HepG2 (cell line): ENCODE results near the gene NOS1AP. TPM values are rescaled to one million over a fixed set of nuclear protein-coding genes. Genes with fewer than 3 reads are reported as not detected.

Experiments used
- ATAC-seq: fragments of 200-7000 bp; cut with Tn5 transposase; 3 replicates; pipeline ENCODE4 v1.9.1; 2020; ENCODE audit warnings: mild to moderate bottlenecking, moderate library complexity
- BruUV-seq: library from RNA; stranded (reverse); fragments of 400-500 nt; replicated peaks from 2 replicates; lab custom pipeline; 2021; lab: Mats Ljungman, UMichigan
- CTCF ChIA-PET: fragments of 300-600 bp; formaldehyde crosslinking; extraction: SDS; loops from one replicate; lab custom pipeline; 2021; ENCODE audit warnings: low total read pairs, inconsistent platforms, low intra/inter-chr PET ratio; lab: Yijun Ruan, JAX
- POLR2A ChIA-PET: fragments of 350-600 bp; sonication (Branson Sonifier 250); formaldehyde crosslinking; loops from one replicate; lab custom pipeline; 2020; ENCODE audit warnings: antibody characterized with exemption, inconsistent platforms; lab: Yijun Ruan, JAX
- DNase-seq: peaks from one replicate; pipeline ENCODE4 v3.0.0-alpha.2; 2015; ENCODE audit warnings: low spot score
- FAIRE-seq: peaks from 3 replicates; lab custom pipeline; 2011; peaks lifted over from hg19 to GRCh38; lab: Jason Lieb, UNC
- H2AFZ ChIP-seq: one replicate; pipeline ENCODE4 v1.6.1; 2011; ENCODE audit warnings: low read length, inconsistent platforms
- H3K27ac ChIP-seq: fragments of 300-600 bp; 3 replicates; pipeline ENCODE4 v1.8.0; 2011; ENCODE audit warnings: mixed run types, mild to moderate bottlenecking, mixed read lengths, low read length, inconsistent platforms; ENCODE audit not compliant: insufficient read depth; ENCODE audit errors: extremely low read length
- H3K27me3 ChIP-seq, 2 experiments: fragments of 200-600 bp in 1 of 2; 2 replicates in 1 of 2; 3 replicates in 1 of 2; pipeline versions ENCODE4 v1.6.0 to v1.8.0; 2011; ENCODE audit warnings: low read length in 2 of 2, mild to moderate bottlenecking in 2 of 2, moderate library complexity in 2 of 2, inconsistent platforms in 1 of 2; ENCODE audit not compliant: insufficient read depth in 2 of 2, control insufficient read depth in 1 of 2
- H3K36me3 ChIP-seq, 2 experiments: fragments of 200-600 bp in 1 of 2; replicated peaks in 1 of 2; 2 replicates in 1 of 2; 3 replicates in 1 of 2; pipeline versions ENCODE4 v1.5.1 to v1.8.0; 2011; ENCODE audit warnings: low read length in 2 of 2, inconsistent platforms in 1 of 2; ENCODE audit not compliant: insufficient read depth in 2 of 2, control insufficient read depth in 1 of 2
- H3K4me1 ChIP-seq: 2 replicates; pipeline ENCODE4 v1.5.1; 2012; ENCODE audit warnings: low read length, inconsistent platforms; ENCODE audit not compliant: insufficient read depth
- H3K4me2 ChIP-seq: 2 replicates; pipeline ENCODE4 v1.6.0; 2011; ENCODE audit warnings: low read depth, low read length, inconsistent platforms
- H3K4me3 ChIP-seq, 3 experiments: fragments of 200-600 bp in 1 of 3; sonication (generic), shearing (Covaris generic) in 1 of 3; replicated peaks in 1 of 3; 2 replicates each; pipeline ENCODE4 v1.5.1; 2011 to 2016; ENCODE audit warnings: low read length in 3 of 3, inconsistent platforms in 2 of 3, low read depth in 2 of 3, mild to moderate bottlenecking in 2 of 3, control low read depth in 1 of 3, mixed read lengths in 1 of 3; ENCODE audit not compliant: insufficient read depth in 1 of 3
- H3K79me2 ChIP-seq: one replicate; pipeline ENCODE4 v1.6.1; 2011; ENCODE audit warnings: low read length, inconsistent platforms; ENCODE audit not compliant: insufficient read depth
- H3K9ac ChIP-seq: 2 replicates; pipeline ENCODE4 v1.6.0; 2011; ENCODE audit warnings: mild to moderate bottlenecking, low read depth, low read length, inconsistent platforms; ENCODE audit not compliant: insufficient read depth
- H3K9me3 ChIP-seq: 2 replicates; pipeline ENCODE4 v1.5.1; 2012; ENCODE audit warnings: mild to moderate bottlenecking, low read length
- H4K20me1 ChIP-seq: 2 replicates; pipeline ENCODE4 v1.6.0; 2011; ENCODE audit warnings: inconsistent platforms, mild to moderate bottlenecking, low read length, moderate library complexity; ENCODE audit not compliant: insufficient read depth
- AHR ChIP-seq: IDR thresholded peaks from 2 replicates; pipeline ENCODE4 v1.6.1; 2018; ENCODE audit warnings: missing genetic modification reagents, missing compliant biosample characterization
- BORCS8-MEF2B ChIP-seq: sonication (generic); formaldehyde crosslinking; IDR thresholded peaks from 2 replicates; pipeline ENCODE4 v1.8.0; 2022; ENCODE audit warnings: mild to moderate bottlenecking, missing genetic modification reagents
- NONO ChIP-seq, 2 experiments: fragments of 450-650 bp in 1 of 2; sonication (generic) in 1 of 2; formaldehyde crosslinking in 1 of 2; IDR thresholded peaks in 1 of 2; conservative IDR thresholded peaks in 1 of 2; 2 replicates each; pipeline versions ENCODE4 v1.6.1 to v1.8.0; 2017 to 2022; ENCODE audit warnings: mild to moderate bottlenecking in 1 of 2, missing genetic modification reagents in 1 of 2, moderate library complexity in 1 of 2
- U2AF2 ChIP-seq: fragments of 200-400 bp; formaldehyde crosslinking; IDR thresholded peaks from 2 replicates; pipeline ENCODE4 v1.6.1; 2017; ENCODE audit warnings: low read depth, mild to moderate bottlenecking, low read length
- ZMAT3 ChIP-seq: sonication (generic); formaldehyde crosslinking; conservative IDR thresholded peaks from 2 replicates; pipeline ENCODE4 v1.7.0; 2021; ENCODE audit warnings: missing genetic modification reagents
- ZNF841 ChIP-seq: sonication (generic); formaldehyde crosslinking; IDR thresholded peaks from 2 replicates; pipeline ENCODE4 v1.8.1; 2023; ENCODE audit warnings: missing genetic modification reagents, borderline replicate concordance
- ZZZ3 ChIP-seq: sonication (generic); formaldehyde crosslinking; IDR thresholded peaks from 2 replicates; pipeline ENCODE4 v1.4.0; 2020; ENCODE audit warnings: missing genetic modification reagents, mild to moderate bottlenecking, borderline replicate concordance
- WGBS: methylation state at CpG from one replicate; pipeline ENCODE4 v1.1.6; 2017; ENCODE audit warnings: low lambda C conversion rate; 5-methylcytosine and 5-hydroxymethylcytosine counted together
- in situ Hi-C: cut with HindIII; loops from 2 replicates; pipeline ENCODE4 v1.10.0; 2017; ENCODE audit warnings: low pct_unique_long_range_greater_than_20kb; ENCODE audit not compliant: extremely low pct_ligation_motif_present
- intact Hi-C: fragments of 100-400 bp; cut with micrococcal nuclease; formaldehyde crosslinking; loops from one replicate; pipeline ENCODE4 v1.10.0; 2022; ENCODE audit not compliant: unreplicated experiment
- polyA plus RNA-seq, 8 experiments: library from polyadenylated mRNA; depleted of rRNA in 3 of 8; stranded (reverse) in 7 of 8; unstranded in 1 of 8; fragments of >200 nt; fragmentation: Illumina TruSeq in 4 of 8; extraction: Trizol in 4 of 8; gene quantifications; 2 replicates each; pipeline versions ENCODE4 v1.2.1 to v1.2.3, GENCODE V29; 2011 to 2016; ENCODE audit warnings: low read depth in 4 of 8, missing spikeins in 1 of 8, mixed read lengths in 1 of 8; ENCODE audit not compliant: insufficient read depth in 1 of 8
- total RNA-seq, 5 experiments: library from RNA; depleted of rRNA; stranded (reverse); fragments of >200 nt; fragmentation: Illumina TruSeq; extraction: Trizol; gene quantifications; 2 replicates each; pipeline ENCODE4 v1.2.3, GENCODE V29; 2016; ENCODE audit warnings: low read depth in 1 of 5
- TF ChIP-seq, protein P1 (sequence below): sonication (generic); formaldehyde crosslinking; IDR thresholded peaks from 2 replicates; pipeline ENCODE4 v1.5.1; 2020; ENCODE audit warnings: mild to moderate bottlenecking, missing genetic modification reagents

Gene NOS1AP
- total and polyA plus RNA-seq, 2 of the 13 experiments (the other 11 are each of a cell fraction or from before 2014, with no cell fraction given) = 2.0 to 3.3 TPM

DNA sequence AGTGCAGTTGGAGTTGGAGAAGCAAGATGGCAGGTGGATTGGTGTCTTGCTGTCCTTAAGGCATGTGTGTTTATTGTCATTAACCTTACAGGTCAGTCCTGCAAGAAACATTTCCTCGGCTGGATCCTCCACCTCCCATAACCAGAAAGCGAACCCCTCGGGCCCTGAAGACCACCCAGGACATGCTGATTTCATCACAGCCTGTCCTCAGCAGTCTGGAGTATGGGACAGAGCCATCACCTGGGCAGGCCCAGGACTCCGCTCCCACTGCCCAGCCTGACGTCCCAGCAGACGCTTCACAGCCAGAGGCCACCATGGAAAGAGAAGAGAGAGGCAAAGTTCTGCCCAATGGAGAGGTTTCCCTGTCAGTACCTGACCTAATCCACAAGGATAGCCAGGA lies 313.6 kb downstream of the NOS1AP start:
- TF ChIP-seq AHR = no peak
- TF ChIP-seq ZMAT3 = no peak
- no peak for TF ChIP-seq BORCS8-MEF2B (CRISPR knock-in tag)
- no peak for TF ChIP-seq U2AF2
- no peak for TF ChIP-seq NONO (IDR thresholded peaks at IDR 0.05)
- no peak for TF ChIP-seq NONO (CRISPR knock-in tag; conservative IDR thresholded peaks at IDR 0.05)
- TF ChIP-seq, protein P1, sequence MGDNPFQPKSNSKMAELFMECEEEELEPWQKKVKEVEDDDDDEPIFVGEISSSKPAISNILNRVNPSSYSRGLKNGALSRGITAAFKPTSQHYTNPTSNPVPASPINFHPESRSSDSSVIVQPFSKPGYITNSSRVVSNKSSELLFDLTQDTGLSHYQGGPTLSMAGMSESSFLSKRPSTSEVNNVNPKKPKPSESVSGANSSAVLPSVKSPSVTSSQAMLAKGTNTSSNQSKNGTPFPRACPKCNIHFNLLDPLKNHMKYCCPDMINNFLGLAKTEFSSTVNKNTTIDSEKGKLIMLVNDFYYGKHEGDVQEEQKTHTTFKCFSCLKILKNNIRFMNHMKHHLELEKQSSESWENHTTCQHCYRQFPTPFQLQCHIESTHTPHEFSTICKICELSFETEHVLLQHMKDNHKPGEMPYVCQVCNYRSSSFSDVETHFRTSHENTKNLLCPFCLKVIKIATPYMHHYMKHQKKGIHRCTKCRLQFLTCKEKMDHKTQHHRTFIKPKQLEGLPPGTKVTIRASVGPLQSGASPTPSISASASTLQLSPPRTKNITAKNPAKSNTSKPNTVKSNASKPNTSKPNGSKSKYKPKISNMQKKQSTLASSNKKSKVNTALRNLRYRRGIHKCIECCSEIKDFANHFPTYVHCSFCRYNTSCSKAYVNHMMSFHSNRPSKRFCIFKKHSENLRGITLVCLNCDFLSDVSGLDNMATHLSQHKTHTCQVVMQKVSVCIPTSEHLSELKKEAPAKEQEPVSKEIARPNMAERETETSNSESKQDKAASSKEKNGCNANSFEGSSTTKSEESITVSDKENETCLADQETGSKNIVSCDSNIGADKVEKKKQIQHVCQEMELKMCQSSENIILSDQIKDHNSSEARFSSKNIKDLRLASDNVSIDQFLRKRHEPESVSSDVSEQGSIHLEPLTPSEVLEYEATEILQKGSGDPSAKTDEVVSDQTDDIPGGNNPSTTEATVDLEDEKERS (CRISPR knock-in tag) = no peak
- TF ChIP-seq ZNF841 (CRISPR knock-in tag) = no peak
- TF ChIP-seq ZZZ3 = no peak
- TF ChIP-seq, all 625 proteins: peak for 0
- in situ Hi-C loops = no loop called here
- Histone ChIP-seq H3K4me1 (no peaks in the 10 kb centered on the region), H3K4me2 (no peak overlapping the region), H3K4me3 (no peak overlapping the region), H3K27me3 (no peaks in the 10 kb centered on the region), H3K36me3 (peaks cover 4 to 7% of the 10 kb centered on the region in 2 experiments; a peak in 4 of 5 replicates), H3K79me2 (no peaks in the 10 kb centered on the region), H3K9me3 (no peaks in the 10 kb centered on the region), H3K27ac (no peak overlapping the region), H4K20me1 (no peaks in the 10 kb centered on the region), H2AFZ (no peak overlapping the region), H3K9ac (no peak overlapping the region)
- 100% methylated on average over 2 of the region's 6 CpGs for WGBS
- no peak for FAIRE-seq
- POLR2A ChIA-PET = no interaction called here
- DNase-seq = no peak
- intact Hi-C loops = no loop called here
- CTCF ChIA-PET = no interaction called here
- no peak for ATAC-seq
- no TSS peak for BruUV-seq
